ENCODE measurements around the gene NRARP.
A peak's percentile ranks its signal among the peaks of the same experiment; 100 is the strongest.

Gene NRARP

GRCh38 chr9:137299203-137299565 lies 2.9 kb downstream of the NRARP start:
- no peak overlapping the region for H3K4me3 ChIP-seq (ENCODE audit: low read length)
- TF ChIP-seq, protein P1, sequence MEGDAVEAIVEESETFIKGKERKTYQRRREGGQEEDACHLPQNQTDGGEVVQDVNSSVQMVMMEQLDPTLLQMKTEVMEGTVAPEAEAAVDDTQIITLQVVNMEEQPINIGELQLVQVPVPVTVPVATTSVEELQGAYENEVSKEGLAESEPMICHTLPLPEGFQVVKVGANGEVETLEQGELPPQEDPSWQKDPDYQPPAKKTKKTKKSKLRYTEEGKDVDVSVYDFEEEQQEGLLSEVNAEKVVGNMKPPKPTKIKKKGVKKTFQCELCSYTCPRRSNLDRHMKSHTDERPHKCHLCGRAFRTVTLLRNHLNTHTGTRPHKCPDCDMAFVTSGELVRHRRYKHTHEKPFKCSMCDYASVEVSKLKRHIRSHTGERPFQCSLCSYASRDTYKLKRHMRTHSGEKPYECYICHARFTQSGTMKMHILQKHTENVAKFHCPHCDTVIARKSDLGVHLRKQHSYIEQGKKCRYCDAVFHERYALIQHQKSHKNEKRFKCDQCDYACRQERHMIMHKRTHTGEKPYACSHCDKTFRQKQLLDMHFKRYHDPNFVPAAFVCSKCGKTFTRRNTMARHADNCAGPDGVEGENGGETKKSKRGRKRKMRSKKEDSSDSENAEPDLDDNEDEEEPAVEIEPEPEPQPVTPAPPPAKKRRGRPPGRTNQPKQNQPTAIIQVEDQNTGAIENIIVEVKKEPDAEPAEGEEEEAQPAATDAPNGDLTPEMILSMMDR (IDR thresholded peaks at IDR 0.05; ENCODE audit: insufficient read depth, low read depth, low read length, missing control alignments): no peak

GRCh38 chr9:137298401-137299202 lies 3.5 kb downstream of the NRARP start:
- TF ChIP-seq, protein P1 (IDR thresholded peaks at IDR 0.05; ENCODE audit: insufficient read depth, low read depth, low read length, missing control alignments): no peak
- peak; percentile 50 for DNase-seq (ENCODE audit: low read depth)
- no peak overlapping the region for H3K4me3 ChIP-seq (ENCODE audit: low read length)

More at GRCh38 chr9:137299203-137299565, 2.9 kb downstream of the NRARP start:
- peak; percentile 19 for DNase-seq (ENCODE audit: low read depth)

DNA sequence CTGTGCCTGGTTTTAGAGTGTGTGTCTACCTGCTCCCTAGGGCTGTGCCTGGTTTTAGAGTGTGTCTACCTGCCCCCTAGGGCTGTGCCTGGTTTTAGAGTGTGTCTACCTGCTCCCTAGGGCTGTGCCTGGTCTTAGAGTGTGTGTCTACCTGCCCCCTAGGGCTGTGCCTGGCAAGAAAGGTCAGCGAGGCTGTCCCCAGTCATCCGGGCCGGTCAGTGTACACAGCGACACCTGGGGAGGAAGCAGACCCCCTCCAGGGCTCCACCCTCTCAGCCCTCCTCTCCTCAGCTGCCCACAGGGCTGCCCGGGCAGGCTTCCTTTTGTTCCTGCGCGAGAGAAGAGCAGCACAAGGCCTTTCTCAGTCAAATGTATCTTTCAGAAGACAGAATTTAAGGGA lies 4.1 kb downstream of the NRARP start:
- TF ChIP-seq, protein P1 (IDR thresholded peaks at IDR 0.05; ENCODE audit: insufficient read depth, low read depth, low read length, missing control alignments): no peak
- peak; percentile 27 for DNase-seq (ENCODE audit: low read depth)

DNA sequence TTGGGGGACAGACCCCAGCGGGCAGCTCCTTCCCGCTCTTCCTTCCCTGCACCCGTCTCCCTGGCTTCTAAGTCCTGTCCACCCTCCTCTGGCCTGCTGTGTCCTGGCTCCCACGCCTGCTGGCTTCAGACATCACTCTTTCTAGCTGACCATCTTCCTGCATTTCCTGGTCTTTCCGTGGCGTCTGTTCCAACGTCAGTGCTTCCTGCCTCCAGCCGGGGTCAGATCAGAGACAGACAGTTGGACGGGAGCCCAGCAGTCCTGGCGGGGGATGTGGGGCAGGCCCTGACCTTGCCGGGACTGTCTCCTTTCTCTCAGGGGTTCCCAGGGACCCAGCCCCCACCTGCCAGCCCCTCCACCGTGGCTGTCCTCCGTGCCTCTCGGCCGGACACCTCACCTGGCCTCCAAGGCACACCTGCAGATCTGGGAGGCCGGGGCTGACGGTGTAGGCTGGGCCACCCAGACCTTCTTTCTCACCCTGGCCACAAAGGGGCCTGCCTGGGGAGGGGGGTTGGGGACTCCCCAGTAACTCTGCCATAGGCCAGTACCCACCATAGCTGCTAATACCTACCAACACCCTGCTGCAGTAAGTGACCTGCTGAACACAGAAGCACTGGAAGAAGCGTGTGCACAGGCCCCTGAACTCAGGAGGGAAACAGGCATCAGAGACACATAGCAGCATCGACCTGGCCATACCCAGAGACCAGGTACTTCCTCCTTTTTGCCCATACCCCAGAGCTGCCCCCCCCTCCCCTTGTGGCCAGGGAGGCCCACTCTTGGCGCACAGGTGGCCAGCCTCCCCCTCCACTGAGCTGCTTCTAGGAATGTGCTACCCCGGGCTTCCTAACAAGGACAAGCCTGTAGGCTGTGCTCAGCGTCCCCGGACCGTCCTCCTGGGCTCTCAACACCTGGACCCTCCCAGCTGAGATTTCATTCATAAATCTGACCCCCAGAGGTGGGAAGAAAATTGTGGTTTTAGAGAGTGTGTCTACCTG lies 5.1 kb downstream of the NRARP start:
- TF ChIP-seq, protein P1 (IDR thresholded peaks at IDR 0.05; ENCODE audit: insufficient read depth, low read depth, low read length, missing control alignments): no peak
- peak; percentile 34 for DNase-seq (ENCODE audit: low read depth)
- no peak overlapping the region for H3K4me3 ChIP-seq (ENCODE audit: low read length)

More for the DNA sequence above, 4.1 kb downstream of the NRARP start:
- H3K4me3 ChIP-seq (ENCODE audit: low read length): no peak overlapping the region

DNA sequence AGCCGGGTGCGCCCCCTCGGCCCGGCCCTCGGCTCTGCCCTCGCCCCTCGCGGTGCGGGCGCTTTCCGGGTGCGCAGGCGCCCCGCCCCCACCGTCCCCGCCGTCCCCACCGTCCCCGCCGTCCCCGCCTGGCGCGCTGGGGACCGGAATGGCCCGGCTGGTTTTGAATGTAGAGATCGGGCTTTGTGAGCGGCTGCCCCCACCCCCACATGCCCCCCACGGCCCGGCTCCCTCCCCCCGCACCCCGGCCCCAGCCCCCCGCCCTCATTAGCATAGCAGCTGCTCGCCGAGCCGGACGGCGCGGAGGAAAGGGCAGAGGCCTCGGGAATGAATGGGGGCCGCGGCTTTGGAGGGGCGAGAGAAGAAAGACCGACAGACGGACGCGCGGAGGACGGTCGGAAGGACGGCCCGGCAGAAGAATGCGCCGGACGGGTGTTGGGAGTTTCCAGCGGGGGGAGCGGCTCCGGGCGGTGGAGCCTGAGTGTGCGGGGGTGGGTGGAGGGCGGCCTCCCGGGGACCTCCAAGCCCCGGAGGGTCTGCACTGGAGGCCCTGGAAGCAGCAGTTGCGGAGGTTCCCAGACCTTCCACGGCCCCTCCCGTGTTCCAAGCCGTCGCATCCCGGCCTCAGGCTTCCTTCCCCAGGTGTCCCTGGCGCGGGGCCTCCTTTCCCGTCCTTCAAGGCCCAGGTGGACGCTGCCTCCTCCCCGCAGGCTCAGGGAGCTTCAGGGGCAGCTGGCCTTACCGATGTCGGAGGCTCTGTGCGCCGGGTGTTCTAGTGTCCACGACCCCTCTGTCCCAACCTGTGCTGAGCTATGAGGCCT lies 6.0 kb downstream of the NRARP start:
- no peak overlapping the region for H3K4me3 ChIP-seq (ENCODE audit: low read length)
- TF ChIP-seq, protein P1 (IDR thresholded peaks at IDR 0.05; ENCODE audit: insufficient read depth, low read depth, low read length, missing control alignments): no peak
- peak; percentile 38 for DNase-seq (ENCODE audit: low read depth)

- no peak overlapping the region for H3K4me3 ChIP-seq (ENCODE audit: low read length)
- DNase-seq (ENCODE audit: low read depth): peak; percentile 36
Observed at GRCh38 chr9:137295238-137295811, 6.7 kb downstream of the NRARP start.

More at GRCh38 chr9:137295238-137295811, 6.7 kb downstream of the NRARP start:
- TF ChIP-seq, protein P1 (IDR thresholded peaks at IDR 0.05; ENCODE audit: insufficient read depth, low read depth, low read length, missing control alignments): peak; percentile 30
